Gastrocnemius medialis (tissue), 4 donors: Measurements from ENCODE around the gene RAD51B. TPM values are rescaled to one million over a fixed set of nuclear protein-coding genes. Genes with fewer than 3 reads are reported as not detected.
"Not testable (repeated sequence)": the region's sequence is repeated elsewhere in the genome, so short reads cannot be mapped to it uniquely, and the experiment has no call there.

ENCODE experiments used
- ATAC-seq, 2 donors: fragments of 150-250 bp; one replicate each; pipeline ENCODE4 v1.9.1; 2016
- DNase-seq, 2 donors: peaks; one replicate each; pipeline ENCODE4 v3.0.0-alpha.2; 2019
- H3K27ac ChIP-seq, 4 donors: fragments of 200-600 bp; sonication (generic); 1 replicate in 1 of 4; 2 replicates in 3 of 4; pipeline ENCODE4 v1.5.1; 2016 to 2018; ENCODE audit warnings: mild to moderate bottlenecking in 2 of 4, moderate library complexity in 1 of 4
- H3K27me3 ChIP-seq, 3 donors: fragments of 200-600 bp; sonication (generic) in 2 of 3; 1 replicate in 1 of 3; 2 replicates in 2 of 3; pipeline versions ENCODE4 v1.5.1 to v1.6.0; 2016 to 2019; ENCODE audit warnings: mild to moderate bottlenecking in 1 of 3, moderate library complexity in 1 of 3
- H3K36me3 ChIP-seq, 2 donors: fragments of 200-600 bp; sonication (generic) in 1 of 2; one replicate each; pipeline ENCODE4 v1.5.1; 2017 to 2018
- H3K4me1 ChIP-seq, 2 donors: fragments of 200-600 bp; sonication (generic) in 1 of 2; one replicate each; pipeline ENCODE4 v1.5.1; 2016 to 2017; ENCODE audit warnings: mild to moderate bottlenecking in 2 of 2
- H3K4me3 ChIP-seq, 4 donors: fragments of 200-600 bp; sonication (generic) in 3 of 4; 1 replicate in 1 of 4; 2 replicates in 3 of 4; pipeline ENCODE4 v1.5.1; 2016 to 2019; ENCODE audit warnings: mild to moderate bottlenecking in 2 of 4
- H3K9me3 ChIP-seq, 3 donors: fragments of 200-600 bp; sonication (generic) in 2 of 3; 1 replicate in 1 of 3; 2 replicates in 2 of 3; pipeline ENCODE4 v1.5.1; 2016 to 2019
- CTCF ChIP-seq, 5 experiments: fragments of 450-650 bp in 3 of 5; fragments of 200-600 bp in 2 of 5; sonication (generic) in 2 of 5; IDR thresholded peaks in 4 of 5; conservative IDR thresholded peaks in 1 of 5; 1 replicate in 4 of 5; 2 replicates in 1 of 5; pipeline ENCODE4 v1.5.1; 2016 to 2019; ENCODE audit warnings: antibody characterized with exemption in 5 of 5, mild to moderate bottlenecking in 3 of 5, moderate library complexity in 3 of 5
- POLR2A ChIP-seq, 2 donors: fragments of 450-650 bp; IDR thresholded peaks; one replicate each; pipeline ENCODE4 v1.6.1; 2017; ENCODE audit warnings: antibody characterized with exemption in 2 of 2, mild to moderate bottlenecking in 2 of 2, moderate library complexity in 2 of 2
- in situ Hi-C, 4 donors: fragments of 200-750 bp; cut with MboI; loops; one replicate each; pipeline versions ENCODE4 v1.15.0 to v1.8.0; 2017; ENCODE audit warnings: low sequenced_read_pairs in 4 of 4
- intact Hi-C: fragments of 100-400 bp; cut with DNase I; formaldehyde crosslinking; loops from one replicate; pipeline ENCODE4 v1.15.1; 2023; ENCODE audit warnings: low total_unique reads
- total RNA-seq, 4 donors: library from RNA; depleted of rRNA; stranded (reverse); fragments of >200 nt; gene quantifications; one replicate each; pipeline versions ENCODE4 v1.1.0 to v1.2.3, GENCODE V29; 2016

The RAD51B gene
- total RNA-seq, 4 donors from 2014 or later, result 1.6 to 3.3 (median 2.4) TPM

- Histone ChIP-seq H3K4me1 (no peaks in the 10 kb centered on the region), H3K4me3 (no peak overlapping the region), H3K27me3 (no peaks in the 10 kb centered on the region), H3K27ac (no peak overlapping the region), H3K36me3 (no peaks in the 10 kb centered on the region), H3K9me3 (no peaks in the 10 kb centered on the region)
- intact Hi-C loops, result no loop called here
- TF ChIP-seq POLR2A (IDR thresholded peaks at IDR 0.05), result no peak
- TF ChIP-seq CTCF (IDR thresholded peaks at IDR 0.05 in 4 of 5, conservative IDR thresholded peaks at IDR 0.05 in 1 of 5), result no peak
- DNase-seq (no peak), ATAC-seq (no peak)
- in situ Hi-C loops, result no loop called here
Observed at GRCh38 chr14:68094752-68095151, 275.2 kb downstream of the RAD51B start.

DNA sequence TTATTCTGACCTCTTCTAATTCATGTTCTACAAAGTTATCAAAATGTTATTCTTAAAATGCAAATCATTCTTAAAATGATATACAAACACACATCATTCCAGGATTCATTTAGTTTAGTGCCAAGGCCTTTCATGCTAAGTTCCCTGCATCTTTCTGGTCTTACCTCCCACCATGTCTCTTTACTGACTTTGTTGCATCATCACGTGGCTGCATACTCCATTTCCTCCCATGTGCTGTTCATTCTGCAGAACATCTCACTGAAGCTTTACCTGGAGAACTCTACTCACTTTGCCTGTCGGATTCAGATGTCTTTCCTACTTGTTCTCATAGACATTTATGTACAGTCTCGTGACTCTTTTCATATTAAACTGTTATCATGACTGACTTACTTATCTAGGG lies 278.1 kb downstream of the RAD51B start:
- ATAC-seq, result no peak
- no peaks in the 10 kb centered on the region for H3K4me1 ChIP-seq
- TF ChIP-seq POLR2A (IDR thresholded peaks at IDR 0.05), result no peak
- TF ChIP-seq CTCF (IDR thresholded peaks at IDR 0.05 in 4 of 5, conservative IDR thresholded peaks at IDR 0.05 in 1 of 5), result no peak

GRCh38 chr14:68098834-68099233 lies 279.3 kb downstream of the RAD51B start:
- in situ Hi-C loops, result no loop called here

More for the DNA sequence above, 278.1 kb downstream of the RAD51B start:
- Histone ChIP-seq H3K27ac (no peak overlapping the region), H3K4me3 (no peak overlapping the region), H3K27me3 (no peaks in the 10 kb centered on the region), H3K9me3 (peaks cover 0 to 8% (median 6%) of the 10 kb centered on the region in 3 donors), H3K36me3 (no peaks in the 10 kb centered on the region)
- in situ Hi-C loops, result no loop called here
- intact Hi-C loops, result no loop called here
- DNase-seq, result no peak

GRCh38 chr14:68099495-68100045 lies 280.0 kb downstream of the RAD51B start:
- no peak for TF ChIP-seq CTCF (IDR thresholded peaks at IDR 0.05 in 4 of 5, conservative IDR thresholded peaks at IDR 0.05 in 1 of 5)
- intact Hi-C loops, result no loop called here
- Histone ChIP-seq H3K36me3 (no peaks in the 10 kb centered on the region), H3K27ac (no peak overlapping the region), H3K9me3 (peaks cover 0 to 8% (median 6%) of the 10 kb centered on the region in 3 donors), H3K4me1 (no peaks in the 10 kb centered on the region), H3K4me3 (no peak overlapping the region), H3K27me3 (no peaks in the 10 kb centered on the region)
- peak in 1 of 2 donors; percentile 14 for DNase-seq
- in situ Hi-C loops, result no loop called here
- ATAC-seq, result peak; percentile 73 to 80

More at GRCh38 chr14:68098834-68099233, 279.3 kb downstream of the RAD51B start:
- TF ChIP-seq CTCF (IDR thresholded peaks at IDR 0.05 in 4 of 5, conservative IDR thresholded peaks at IDR 0.05 in 1 of 5) (no peak), POLR2A (IDR thresholded peaks at IDR 0.05) (no peak)
- DNase-seq, result no peak
- no peak overlapping the region for H3K27ac ChIP-seq
- H3K27me3 ChIP-seq, result no peaks in the 10 kb centered on the region
- H3K4me3 ChIP-seq, result no peak overlapping the region
- intact Hi-C loops, result no loop called here
- no peaks in the 10 kb centered on the region for H3K36me3 ChIP-seq
- H3K4me1 ChIP-seq, result no peaks in the 10 kb centered on the region
- H3K9me3 ChIP-seq, result peaks cover 0 to 8% (median 6%) of the 10 kb centered on the region in 3 donors
- no peak for ATAC-seq

DNA sequence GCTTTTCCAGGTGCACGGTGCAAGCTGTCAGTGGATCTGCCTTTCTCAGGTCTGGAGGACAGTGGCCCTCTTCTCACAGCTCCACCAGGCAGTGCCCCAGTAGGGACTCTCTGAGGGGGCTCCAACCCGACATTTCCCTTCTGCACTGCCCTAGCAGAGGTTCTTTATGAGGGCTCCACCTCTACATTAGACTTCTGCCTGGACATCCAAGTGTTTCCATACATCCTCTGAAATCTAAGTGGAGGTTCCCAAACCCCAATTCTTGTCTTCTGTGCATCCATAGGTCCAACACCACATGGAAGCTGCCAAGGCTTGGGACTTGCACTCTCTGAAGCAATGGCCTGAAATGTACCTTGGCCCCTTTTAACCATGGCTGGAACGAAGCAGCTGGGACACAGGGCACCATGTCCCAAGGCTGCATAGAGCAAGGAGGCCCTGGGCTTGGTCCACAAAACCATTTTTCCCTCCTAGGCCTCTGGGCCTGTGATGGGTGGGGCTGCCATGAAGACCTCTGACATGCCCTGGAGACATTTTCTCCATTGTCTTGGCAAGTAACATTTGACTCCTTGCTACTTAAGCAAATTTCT lies 282.2 kb downstream of the RAD51B start:
- H3K27me3 ChIP-seq, ATAC-seq, intact Hi-C loops, DNase-seq, H3K4me1 ChIP-seq, in situ Hi-C loops, H3K27ac ChIP-seq, H3K4me3 ChIP-seq, H3K36me3 ChIP-seq, H3K9me3 ChIP-seq: not testable (repeated sequence)
